Neutrophil (primary cell): ENCODE results near the gene CCDC175.

ENCODE experiments used
- H3K27ac ChIP-seq: fragments of 200-600 bp; sonication (generic); 2 replicates; pipeline ENCODE4 v1.5.1; 2016; ENCODE audit warnings: mild to moderate bottlenecking, moderate library complexity
- H3K27me3 ChIP-seq: fragments of 200-600 bp; sonication (generic); 2 replicates; pipeline ENCODE4 v1.6.0; 2016; ENCODE audit warnings: mild to moderate bottlenecking
- H3K36me3 ChIP-seq: fragments of 200-600 bp; sonication (generic); 2 replicates; pipeline ENCODE4 v1.5.1; 2017
- H3K4me1 ChIP-seq, 2 experiments: fragments of 200-600 bp in 1 of 2; sonication (generic) in 1 of 2; 1 replicate in 1 of 2; 2 replicates in 1 of 2; pipeline versions ENCODE4 v1.5.1 to v1.6.1; 2013 to 2016; ENCODE audit warnings: low read depth in 1 of 2, low read length in 1 of 2, mild to moderate bottlenecking in 1 of 2, moderate library complexity in 1 of 2; ENCODE audit not compliant: control insufficient read depth in 1 of 2, insufficient read depth in 1 of 2
- H3K4me3 ChIP-seq, 2 experiments: fragments of 200-600 bp in 1 of 2; sonication (generic) in 1 of 2; 1 replicate in 1 of 2; 2 replicates in 1 of 2; pipeline ENCODE4 v1.5.1; 2013 to 2016; ENCODE audit warnings: low read depth in 1 of 2, low read length in 1 of 2, mild to moderate bottlenecking in 1 of 2, moderate library complexity in 1 of 2
- H3K9me3 ChIP-seq: fragments of 200-600 bp; sonication (generic); 2 replicates; pipeline ENCODE4 v1.5.1; 2016
- CTCF ChIP-seq: fragments of 200-600 bp; sonication (generic); IDR thresholded peaks from 2 replicates; pipeline ENCODE4 v1.5.1; 2016; ENCODE audit warnings: antibody characterized with exemption

The CCDC175 gene

GRCh38 chr14:59576332-59577294, at the start of gene CCDC175:
TSS of gene CCDC175 (minus strand) at chr14:59576812. CDS start at chr14:59576775, 37 bp downstream.
- Histone ChIP-seq H3K9me3 (no peaks in the 10 kb centered on the region), H3K27ac (no peak within 1 kb of the TSS), H3K4me1 (peaks cover 7 to 10% of the 10 kb centered on the region in 2 experiments), H3K36me3 (no peaks in the 10 kb centered on the region), H3K4me3 (peak within 1 kb of the TSS; percentile 43 to 44), H3K27me3 (peaks cover 36% of the 10 kb centered on the region)
- TF ChIP-seq CTCF = no peak

- H3K27ac ChIP-seq = no peak overlapping the region
- no peaks in the 10 kb centered on the region for H3K4me1 ChIP-seq
- no peak for TF ChIP-seq CTCF
- no peaks in the 10 kb centered on the region for H3K9me3 ChIP-seq
- no peak overlapping the region for H3K4me3 ChIP-seq
- no peaks in the 10 kb centered on the region for H3K36me3 ChIP-seq
- peaks cover 23% of the 10 kb centered on the region for H3K27me3 ChIP-seq
These were observed 46.0 kb upstream of the CCDC175 start for GRCh38 chr14:59622631-59623030.

- H3K4me1 ChIP-seq = no peaks in the 10 kb centered on the region
- H3K36me3 ChIP-seq = no peaks in the 10 kb centered on the region
- H3K27ac ChIP-seq = no peak overlapping the region
- no peak overlapping the region for H3K4me3 ChIP-seq
- H3K9me3 ChIP-seq = no peaks in the 10 kb centered on the region
- H3K27me3 ChIP-seq = peaks cover 3% of the 10 kb centered on the region
- no peak for TF ChIP-seq CTCF
These were observed 42.4 kb upstream of the CCDC175 start for GRCh38 chr14:59619061-59619460.

- H3K27ac ChIP-seq = no peak overlapping the region
- no peaks in the 10 kb centered on the region for H3K36me3 ChIP-seq
- H3K9me3 ChIP-seq = no peaks in the 10 kb centered on the region
- H3K27me3 ChIP-seq = no peaks in the 10 kb centered on the region
- no peak overlapping the region for H3K4me3 ChIP-seq
- no peak for TF ChIP-seq CTCF
- no peaks in the 10 kb centered on the region for H3K4me1 ChIP-seq
These were observed 24.4 kb upstream of the CCDC175 start for GRCh38 chr14:59601056-59601455.

- no peak for TF ChIP-seq CTCF
- Histone ChIP-seq H3K9me3 (no peaks in the 10 kb centered on the region), H3K4me1 (no peaks in the 10 kb centered on the region), H3K4me3 (no peak overlapping the region), H3K27me3 (no peaks in the 10 kb centered on the region), H3K27ac (no peak overlapping the region), H3K36me3 (no peaks in the 10 kb centered on the region)
These were observed 23.8 kb upstream of the CCDC175 start for GRCh38 chr14:59600211-59600945.
